HG02970 (cell line): ENCODE results near the gene LCTL.
"Not testable (repeated sequence)": the region's sequence is repeated elsewhere in the genome, so short reads cannot be mapped to it uniquely, and the experiment has no call there.

Experiments used
- ATAC-seq: cut with Tn5 transposase; IDR thresholded peaks from one replicate; pipeline ENCODE4 v1.9.1; 2021; ENCODE audit warnings: mild to moderate bottlenecking, moderate library complexity, moderate number of reproducible peaks; ENCODE audit not compliant: unreplicated experiment, low FRiP score

LCTL gene

GRCh38 chr15:66592505-66593218 is 26.9 kb upstream of the LCTL start:
- ATAC-seq, result no peak

GRCh38 chr15:66591322-66591862 is 25.6 kb upstream of the LCTL start:
- ATAC-seq, result no peak

- ATAC-seq, result no peak
These were observed 24.6 kb upstream of the LCTL start for GRCh38 chr15:66590435-66590834.

GRCh38 chr15:66589429-66589828 is 23.6 kb upstream of the LCTL start:
- ATAC-seq, result not testable (repeated sequence)

GRCh38 chr15:66588971-66589370 is 23.2 kb upstream of the LCTL start:
- ATAC-seq, result no peak

- ATAC-seq, result no peak
These were observed 22.7 kb upstream of the LCTL start for GRCh38 chr15:66588537-66588936.

GRCh38 chr15:66587749-66588148 is 22.0 kb upstream of the LCTL start:
- no peak for ATAC-seq

- ATAC-seq, result no peak
These were observed 21.2 kb upstream of the LCTL start for GRCh38 chr15:66587020-66587419.

GRCh38 chr15:66586155-66586976 is 20.6 kb upstream of the LCTL start:
- no peak for ATAC-seq

- ATAC-seq, result no peak
These were observed 16.3 kb upstream of the LCTL start for GRCh38 chr15:66581972-66582537.

GRCh38 chr15:66580643-66581042 is 14.8 kb upstream of the LCTL start:
- no peak for ATAC-seq

GRCh38 chr15:66578286-66578875 is 12.6 kb upstream of the LCTL start:
- no peak for ATAC-seq

GRCh38 chr15:66574596-66574950 is 8.8 kb upstream of the LCTL start:
- no peak for ATAC-seq

GRCh38 chr15:66573719-66574595 is 8.2 kb upstream of the LCTL start:
- no peak for ATAC-seq

- no peak for ATAC-seq
These were observed 7.5 kb upstream of the LCTL start for GRCh38 chr15:66573348-66573718.

- ATAC-seq, result no peak
These were observed 6.3 kb upstream of the LCTL start for GRCh38 chr15:66572146-66572545.

GRCh38 chr15:66570842-66571478 is 5.2 kb upstream of the LCTL start:
- ATAC-seq, result no peak

- ATAC-seq, result no peak
These were observed 4.5 kb upstream of the LCTL start for GRCh38 chr15:66570327-66570726.

- no peak for ATAC-seq
These were observed 3.8 kb upstream of the LCTL start for GRCh38 chr15:66569461-66570137.
